Body of pancreas (tissue), 4 donors: ENCODE measurements around the gene PERM1. TPM values are rescaled to one million over a fixed set of nuclear protein-coding genes. Genes with fewer than 3 reads are reported as not detected.
"Not testable (repeated sequence)": the region's sequence is repeated elsewhere in the genome, so short reads cannot be mapped to it uniquely, and the experiment has no call there.

Source experiments
- ATAC-seq: fragments of 150-250 bp; one replicate; pipeline ENCODE4 v1.9.1; 2016
- DNase-seq, 4 donors: peaks; one replicate each; pipeline ENCODE4 v3.0.0-alpha.2; 2019
- H3K27ac ChIP-seq, 4 donors: fragments of 200-600 bp; sonication (generic); 1 replicate in 3 of 4; 2 replicates in 1 of 4; pipeline versions ENCODE4 v1.5.1 to v1.6.1; 2016 to 2019; ENCODE audit warnings: mild to moderate bottlenecking in 1 of 4, mixed read lengths in 1 of 4, moderate library complexity in 1 of 4
- H3K27me3 ChIP-seq, 2 donors: fragments of 200-600 bp; sonication (generic); one replicate each; pipeline ENCODE4 v1.6.0; 2016; ENCODE audit warnings: mild to moderate bottlenecking in 1 of 2
- H3K36me3 ChIP-seq, 2 donors: fragments of 200-600 bp; sonication (generic); replicated peaks in 1 of 2; 2 replicates each; pipeline ENCODE4 v1.5.1; 2016; ENCODE audit warnings: low read depth in 2 of 2; ENCODE audit not compliant: insufficient read depth in 1 of 2
- H3K4me1 ChIP-seq: fragments of 200-600 bp; sonication (generic); one replicate; pipeline ENCODE4 v1.6.0; 2016
- H3K4me3 ChIP-seq, 2 donors: fragments of 200-600 bp; sonication (generic); 1 replicate in 1 of 2; 2 replicates in 1 of 2; pipeline ENCODE4 v1.5.1; 2016 to 2019
- H3K9me3 ChIP-seq, 3 donors: fragments of 200-600 bp; sonication (generic); 1 replicate in 2 of 3; 2 replicates in 1 of 3; pipeline ENCODE4 v1.5.1; 2016
- CTCF ChIP-seq, 7 experiments: fragments of 450-650 bp in 4 of 7; fragments of 200-600 bp in 3 of 7; sonication (generic) in 3 of 7; IDR thresholded peaks; one replicate each; pipeline ENCODE4 v1.5.1; 2016 to 2019; ENCODE audit warnings: antibody characterized with exemption in 7 of 7
- POLR2A ChIP-seq, 3 donors: fragments of 450-650 bp; IDR thresholded peaks; one replicate each; pipeline ENCODE4 v1.6.1; 2016; ENCODE audit warnings: antibody characterized with exemption in 3 of 3, mild to moderate bottlenecking in 2 of 3
- WGBS, 2 donors: methylation state at CpG; one replicate each; pipeline ENCODE4 v1.1.5; 2017; 5-methylcytosine and 5-hydroxymethylcytosine counted together
- intact Hi-C: fragments of 100-400 bp; cut with DNase I; formaldehyde crosslinking; loops from one replicate; pipeline ENCODE4 v1.15.1; 2023
- total RNA-seq, 2 donors: library from RNA; depleted of rRNA; stranded (reverse); fragments of >200 nt; gene quantifications; one replicate each; pipeline ENCODE4 v1.1.0, GENCODE V29; 2016

The PERM1 gene
- total RNA-seq, 2 donors from 2014 or later = not detected

GRCh38 chr1:993379-993995 is 11.6 kb upstream of the PERM1 start:
- DNase-seq (peak in 1 of 4 donors; percentile 11), ATAC-seq (no peak)
- peaks cover 8% of the 10 kb centered on the region for H3K4me1 ChIP-seq
- TF ChIP-seq POLR2A (IDR thresholded peaks at IDR 0.05) (no peak), CTCF (IDR thresholded peaks at IDR 0.05) (no peak)
- no peaks in the 10 kb centered on the region for H3K27me3 ChIP-seq
- no peaks in the 10 kb centered on the region for H3K36me3 ChIP-seq
- H3K4me3 ChIP-seq = no peak overlapping the region
- no peak overlapping the region for H3K27ac ChIP-seq
- intact Hi-C loops = no loop called here
- peaks cover 0 to 3% (median 0%) of the 10 kb centered on the region in 3 donors for H3K9me3 ChIP-seq
- 57 to 85% methylated on average over 5 to 13 of the region's 15 CpGs for WGBS, 2 donors

GRCh38 chr1:992362-992761 is 10.5 kb upstream of the PERM1 start:
- 84 to 86% methylated on average over 7 of the region's 7 CpGs for WGBS, 2 donors
- TF ChIP-seq POLR2A (IDR thresholded peaks at IDR 0.05) (no peak), CTCF (IDR thresholded peaks at IDR 0.05) (no peak)
- H3K36me3 ChIP-seq = no peaks in the 10 kb centered on the region
- H3K27ac ChIP-seq = no peak overlapping the region
- H3K27me3 ChIP-seq = no peaks in the 10 kb centered on the region
- intact Hi-C loops = no loop called here
- H3K4me1 ChIP-seq = no peaks in the 10 kb centered on the region
- no peak for DNase-seq
- ATAC-seq = no peak
- H3K9me3 ChIP-seq = peaks cover 0 to 3% (median 0%) of the 10 kb centered on the region in 3 donors
- H3K4me3 ChIP-seq = no peak overlapping the region

- Histone ChIP-seq H3K4me3 (no peak overlapping the region), H3K36me3 (no peaks in the 10 kb centered on the region), H3K27ac (no peak overlapping the region), H3K27me3 (no peaks in the 10 kb centered on the region), H3K9me3 (peaks cover 0 to 3% (median 0%) of the 10 kb centered on the region in 3 donors), H3K4me1 (no peaks in the 10 kb centered on the region)
- no peak for TF ChIP-seq CTCF (IDR thresholded peaks at IDR 0.05)
- no peak for TF ChIP-seq POLR2A (IDR thresholded peaks at IDR 0.05)
- intact Hi-C loops = no loop called here
- DNase-seq (no peak), ATAC-seq (no peak)
- WGBS, 2 donors = 92 to 95% methylated on average over 10 of the region's 10 CpGs
Measured at GRCh38 chr1:991895-992294, 10.0 kb upstream of the PERM1 start.

GRCh38 chr1:991275-991674 is 9.4 kb upstream of the PERM1 start:
- H3K4me1 ChIP-seq, H3K27me3 ChIP-seq, H3K9me3 ChIP-seq, H3K36me3 ChIP-seq, H3K4me3 ChIP-seq, ATAC-seq, H3K27ac ChIP-seq, intact Hi-C loops, DNase-seq: not testable (repeated sequence)
- 91% methylated on average over 6 of the region's 6 CpGs for WGBS, 2 donors

GRCh38 chr1:988061-988460 is 6.2 kb upstream of the PERM1 start:
- H3K27me3 ChIP-seq, H3K4me1 ChIP-seq, H3K4me3 ChIP-seq, H3K9me3 ChIP-seq, ATAC-seq, H3K36me3 ChIP-seq, DNase-seq, H3K27ac ChIP-seq: not testable (repeated sequence)
- 85 to 88% methylated on average over 5 of the region's 5 CpGs for WGBS, 2 donors
- intact Hi-C loops = loop anchor here (10.0 kb wide), 1 partner anchor 307 kb away; no protein-coding TSS in a partner anchor

GRCh38 chr1:985126-985525 is 3.2 kb upstream of the PERM1 start:
- H3K27me3 ChIP-seq = peaks cover 0 to 4% of the 10 kb centered on the region in 2 donors
- TF ChIP-seq POLR2A (IDR thresholded peaks at IDR 0.05) (no peak), CTCF (IDR thresholded peaks at IDR 0.05) (no peak)
- ATAC-seq = no peak
- no peak overlapping the region for H3K4me3 ChIP-seq
- H3K27ac ChIP-seq = no peak overlapping the region
- 63 to 68% methylated on average over 13 of the region's 13 CpGs for WGBS, 2 donors
- DNase-seq = no peak
- intact Hi-C loops = loop anchor here (10.0 kb wide), 1 partner anchor 310 kb away; no protein-coding TSS in a partner anchor
- no peaks in the 10 kb centered on the region for H3K36me3 ChIP-seq
- H3K9me3 ChIP-seq = no peaks in the 10 kb centered on the region
- H3K4me1 ChIP-seq = peaks cover 3% of the 10 kb centered on the region
